Globus pallidus (tissue), 1 donor: ENCODE results near the gene RAET1L.
"Not testable (repeated sequence)": the region's sequence is repeated elsewhere in the genome, so short reads cannot be mapped to it uniquely, and the experiment has no call there.

Experiments
- DNase-seq: peaks from one replicate; pipeline ENCODE4 v3.0.0-alpha.2; 2015; ENCODE audit warnings: low spot score

Gene RAET1L

DNA sequence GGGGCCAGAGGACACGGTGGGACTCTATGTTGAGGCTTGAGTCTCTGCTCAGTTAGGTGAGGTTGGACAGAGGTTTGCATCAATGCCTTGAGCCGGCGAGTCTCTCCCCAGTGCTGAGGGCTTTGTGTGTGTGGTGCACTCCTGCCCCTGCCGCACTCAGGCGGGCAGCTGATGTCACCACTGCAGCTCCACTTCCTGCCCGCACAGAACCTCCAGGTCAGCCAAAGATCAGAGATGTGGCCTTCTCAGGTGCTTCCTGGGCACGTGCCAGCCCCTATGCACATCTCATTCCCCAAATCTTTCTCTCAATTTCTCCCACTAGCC lies 33.9 kb downstream of the RAET1L start:
- not testable (repeated sequence) for DNase-seq

DNA sequence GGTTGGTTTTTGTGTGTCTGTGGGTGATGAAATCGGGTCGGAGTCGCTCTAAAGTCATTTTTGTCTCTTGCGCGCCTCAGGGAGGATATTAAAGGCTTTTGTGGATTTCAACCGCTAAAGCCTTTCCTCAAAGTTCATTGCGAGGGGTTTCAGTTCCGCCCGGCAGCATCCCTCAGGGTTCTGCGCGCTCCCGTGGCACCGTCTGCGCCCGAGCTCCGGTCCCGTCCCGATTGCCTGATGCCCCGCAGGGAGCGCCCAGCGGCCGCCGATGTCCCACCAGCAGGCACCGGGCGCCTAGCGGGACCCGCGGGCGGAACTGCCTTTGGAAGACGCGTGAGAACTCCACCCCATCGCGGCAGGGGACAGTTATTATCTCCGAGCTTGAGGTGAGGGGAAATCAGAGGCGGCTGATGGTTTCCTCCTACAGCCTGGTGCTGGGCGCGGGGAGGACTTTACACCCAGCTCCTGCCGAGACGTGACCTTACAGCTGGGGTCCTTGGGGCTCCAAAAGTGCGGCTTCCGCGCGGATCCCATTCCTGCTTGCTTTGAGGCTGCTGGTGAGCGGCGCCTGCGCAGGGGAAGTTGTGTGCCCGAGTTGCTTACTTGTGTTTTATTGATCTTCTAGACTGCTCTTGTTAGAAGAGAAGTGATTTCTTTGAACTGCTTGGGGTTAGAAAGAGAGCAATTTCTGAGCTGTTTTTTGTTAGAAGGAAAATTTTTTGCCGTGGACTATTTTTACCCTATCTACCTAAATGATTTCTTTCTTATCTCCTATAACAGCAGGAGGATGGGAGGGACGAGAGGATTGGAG lies 34.5 kb downstream of the RAET1L start:
- no peak for DNase-seq

DNA sequence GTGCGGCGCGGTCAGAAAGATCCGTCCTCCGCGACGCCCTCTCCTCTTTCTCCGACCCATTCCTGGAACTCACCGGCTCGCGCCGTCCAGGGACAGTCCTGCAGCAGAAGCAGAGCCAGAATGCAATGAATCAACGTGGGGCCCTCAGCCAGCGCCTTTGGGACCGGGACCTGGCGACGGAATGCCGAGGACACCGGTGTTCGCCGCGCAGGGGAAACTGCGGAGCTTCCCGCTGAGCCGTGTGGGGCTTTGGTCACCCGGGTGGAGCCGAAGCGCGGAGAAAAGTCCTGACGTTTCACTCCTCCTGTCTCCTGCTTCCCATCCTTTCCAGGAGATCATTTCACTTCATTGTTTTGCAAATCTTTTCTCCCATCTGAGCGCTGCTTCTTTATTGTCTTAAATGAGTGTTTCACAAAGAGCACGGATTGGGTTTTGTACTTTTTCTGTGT lies 35.1 kb downstream of the RAET1L start:
- DNase-seq = no peak

DNA sequence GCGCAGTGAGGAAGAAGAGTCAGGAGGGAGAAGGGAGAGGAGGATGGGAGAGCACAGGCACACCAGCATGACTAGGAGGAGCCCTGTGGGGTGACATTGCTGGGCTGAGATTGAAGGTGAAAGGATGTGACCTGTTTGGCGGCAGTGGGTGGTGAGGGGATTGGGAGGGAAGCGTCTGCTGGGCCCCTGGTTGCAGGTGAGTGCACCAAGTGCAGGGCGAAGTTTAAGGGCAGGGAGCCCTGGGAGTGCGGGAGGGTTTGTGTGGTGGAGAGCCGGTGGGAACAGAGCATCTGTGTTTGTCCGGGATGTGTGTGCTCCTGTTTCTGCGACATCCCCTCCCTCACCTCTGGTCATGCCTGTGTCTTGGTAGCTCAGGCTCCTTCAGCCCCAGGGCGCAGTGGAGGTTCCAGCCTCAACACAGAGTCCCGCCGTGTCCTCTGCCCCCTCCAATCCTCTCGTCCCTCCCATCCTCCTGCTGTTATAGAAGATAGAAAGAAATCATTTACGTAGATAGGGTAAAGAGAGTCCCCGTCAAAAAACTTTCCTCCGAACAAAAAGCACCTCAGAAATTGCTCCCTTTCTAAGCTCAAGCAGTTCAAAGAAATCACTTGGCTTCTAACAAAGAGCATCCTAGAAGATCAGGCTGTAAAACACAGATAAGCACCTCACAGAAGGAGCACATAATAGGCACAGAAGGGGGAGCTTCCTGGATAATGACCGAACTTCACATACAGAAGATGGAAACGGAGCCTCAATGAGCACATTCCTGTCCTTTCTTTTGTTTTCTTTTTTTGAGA lies 36.6 kb downstream of the RAET1L start:
- DNase-seq = no peak

DNA sequence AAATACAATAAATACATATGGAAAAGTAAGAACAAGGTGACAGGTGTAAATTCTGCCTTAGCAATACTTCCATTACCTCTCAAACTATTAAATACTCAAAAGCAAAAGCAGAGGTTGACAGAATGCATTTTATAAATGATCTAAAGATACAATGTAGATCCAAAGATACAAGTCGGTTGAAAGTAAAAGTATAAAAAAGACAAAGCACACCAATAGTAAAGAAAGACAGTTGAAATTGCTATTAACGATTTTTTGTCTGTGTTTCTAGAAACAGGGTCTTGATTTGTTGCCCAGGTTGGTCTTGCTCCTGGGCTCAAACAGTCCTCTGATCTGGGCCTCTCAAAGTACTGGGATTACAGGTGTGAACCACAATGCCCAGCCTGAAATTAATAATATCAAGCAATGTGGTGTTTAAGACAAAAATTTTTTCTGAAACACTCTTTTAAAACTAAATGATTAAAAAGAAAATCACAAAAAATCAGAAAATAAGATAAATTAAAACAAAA lies 37.7 kb downstream of the RAET1L start:
- DNase-seq = no peak

DNA sequence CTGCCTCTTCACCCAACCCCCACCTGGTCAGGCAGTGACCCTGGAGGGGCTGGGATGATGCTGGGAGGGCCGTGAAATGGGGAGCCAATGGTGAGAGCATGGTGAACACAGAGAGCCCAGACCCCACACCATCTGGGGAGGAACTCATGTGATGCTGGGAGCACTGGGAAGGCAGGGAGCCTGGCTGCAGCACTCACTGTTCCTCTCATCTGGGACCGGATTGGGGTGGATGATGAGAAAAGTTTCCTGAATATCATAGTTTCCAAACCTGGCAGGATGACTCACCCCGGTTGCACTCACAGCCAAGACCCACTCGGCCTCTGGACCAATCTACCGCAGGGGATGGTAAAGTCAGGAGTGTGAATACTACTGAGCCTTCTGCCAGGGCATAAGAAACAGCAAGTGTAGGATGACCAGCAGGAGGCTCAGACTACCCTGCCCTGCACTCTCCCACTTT lies 39.8 kb downstream of the RAET1L start:
- no peak for DNase-seq

DNA sequence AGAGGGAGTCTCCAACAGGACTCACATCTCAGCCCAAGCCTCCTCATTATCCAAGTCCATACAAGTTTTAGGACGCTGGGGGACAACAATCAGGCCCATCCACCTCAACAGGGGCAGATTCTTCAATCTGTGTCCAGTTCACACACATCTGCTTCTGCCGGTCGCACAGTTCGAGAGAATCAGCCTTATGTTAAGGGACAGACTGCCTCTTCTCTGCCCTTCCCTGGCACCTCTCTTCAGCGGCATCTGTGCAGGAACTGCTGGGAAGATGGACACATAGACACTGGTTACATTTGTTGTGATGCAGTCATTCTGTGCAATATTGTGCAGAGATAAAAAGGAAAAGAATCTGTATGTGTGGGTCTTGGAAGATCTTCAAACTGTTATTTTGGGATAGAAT lies 40.6 kb downstream of the RAET1L start:
- no peak for DNase-seq

DNA sequence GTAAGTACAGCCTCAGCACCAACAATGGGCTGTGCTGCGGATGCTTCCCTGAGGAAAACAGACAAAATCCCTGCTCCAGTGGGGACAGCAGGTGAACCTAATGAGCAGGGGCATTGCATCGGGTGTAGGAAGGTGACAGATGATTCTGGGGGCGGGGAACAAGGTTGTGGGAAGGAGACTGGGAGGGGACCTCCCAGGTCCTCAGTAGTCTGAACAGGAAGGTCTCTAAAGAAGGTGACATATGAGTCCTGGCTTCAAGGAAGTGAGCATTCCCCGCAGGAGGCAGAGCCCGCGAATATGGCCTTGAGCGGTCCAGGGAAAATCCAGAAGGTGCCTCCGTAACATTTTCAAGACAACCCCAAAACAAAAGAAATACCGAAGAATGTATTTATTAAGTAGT lies 42.2 kb downstream of the RAET1L start:
- DNase-seq = no peak

DNA sequence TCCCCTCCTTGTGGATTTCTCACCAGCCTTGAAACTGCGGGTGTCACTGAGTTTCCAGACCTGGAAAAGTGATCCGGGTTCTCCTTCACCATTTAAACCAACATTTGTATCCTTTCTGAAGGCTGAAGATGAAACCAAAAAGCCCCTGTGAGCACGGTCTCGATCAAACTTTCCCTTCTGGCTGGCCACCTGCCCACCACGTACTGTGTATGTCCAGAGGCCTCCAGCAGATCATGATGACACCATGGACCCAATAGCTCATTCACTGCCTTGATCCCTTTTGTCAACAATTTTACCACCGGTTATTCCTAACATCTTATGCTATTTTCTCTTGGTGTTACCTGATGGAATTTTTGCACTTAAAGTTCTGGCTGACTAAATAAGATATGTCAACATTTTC lies 46.0 kb downstream of the RAET1L start:
- DNase-seq = no peak

DNA sequence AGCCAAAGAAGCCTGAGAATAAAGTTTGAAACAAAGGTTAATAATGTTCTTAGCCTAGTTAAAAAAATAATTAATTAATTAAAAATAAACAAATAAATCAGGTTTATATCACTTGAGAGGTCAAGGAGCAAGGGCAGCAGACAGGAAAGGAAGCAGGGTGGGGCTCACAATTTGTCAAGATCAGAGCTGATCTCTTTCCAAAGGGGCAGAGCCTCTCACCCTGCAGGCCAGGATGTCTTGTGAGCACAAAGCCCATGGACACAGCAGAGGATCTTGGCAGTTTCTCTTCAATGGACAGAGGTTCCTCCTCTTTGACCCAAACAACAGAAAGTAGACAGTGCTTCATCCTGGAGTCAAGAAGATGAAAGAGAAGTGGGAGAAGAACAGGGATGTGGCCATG lies 46.7 kb downstream of the RAET1L start:
- DNase-seq = no peak

DNA sequence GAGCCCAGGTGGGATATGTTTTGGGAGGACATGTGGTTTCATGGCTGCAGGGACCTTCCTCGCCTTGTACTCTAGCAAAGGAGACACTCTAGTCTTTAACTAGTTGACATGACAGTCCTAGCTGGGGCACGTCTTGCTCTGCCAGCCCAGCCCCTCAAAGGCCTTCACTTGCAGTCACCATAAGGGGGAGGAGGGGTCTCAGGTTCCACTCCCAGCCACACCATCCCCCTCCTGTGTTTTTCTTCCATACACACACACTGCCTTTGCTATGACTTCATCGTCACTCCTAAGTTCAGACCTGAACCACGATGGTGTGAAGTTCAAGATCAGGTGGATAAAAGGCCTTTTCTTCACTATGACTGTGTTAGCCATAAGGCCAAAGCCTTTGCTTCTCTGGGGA lies 48.1 kb downstream of the RAET1L start:
- no peak for DNase-seq

DNA sequence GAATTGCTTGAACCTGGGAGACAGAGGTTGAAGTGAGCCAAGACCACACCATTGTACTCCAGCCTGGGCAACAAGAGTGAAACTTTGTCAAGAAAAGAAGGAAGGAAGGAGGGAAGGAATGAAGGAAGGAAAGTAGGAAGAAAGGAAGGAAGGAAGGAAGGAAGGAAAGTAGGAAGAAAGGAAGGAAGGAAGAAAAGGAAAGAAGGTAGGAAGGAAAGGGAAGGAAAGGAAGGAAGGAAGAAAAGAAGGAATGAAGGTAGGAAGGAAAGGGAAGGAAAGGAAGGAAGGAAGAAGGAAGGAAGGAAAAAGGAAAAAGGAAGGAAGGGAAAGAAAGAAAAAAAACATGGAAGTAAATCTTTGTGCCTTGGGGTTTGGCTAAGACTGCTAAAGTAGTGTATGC lies 49.9 kb downstream of the RAET1L start:
- no peak for DNase-seq

DNA sequence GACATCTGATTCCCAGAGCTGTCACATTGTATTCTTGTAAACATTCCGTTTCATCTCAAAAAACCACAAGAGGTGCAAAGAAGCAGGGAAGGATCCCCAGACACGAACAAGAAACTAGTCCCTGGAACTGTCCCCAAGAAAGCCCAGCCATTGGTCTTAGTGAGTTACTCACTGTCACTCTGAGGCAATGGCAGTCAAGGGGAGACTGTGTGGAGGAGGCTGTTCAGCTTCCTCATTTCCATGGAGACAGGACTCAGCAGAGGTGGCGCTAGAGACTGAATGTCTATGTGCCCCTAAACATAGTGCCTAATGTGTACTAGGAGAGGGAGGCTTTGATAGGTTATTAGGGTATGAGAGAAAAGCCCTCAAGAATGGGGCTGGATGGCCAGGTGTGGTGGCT lies 50.5 kb downstream of the RAET1L start:
- no peak for DNase-seq

DNA sequence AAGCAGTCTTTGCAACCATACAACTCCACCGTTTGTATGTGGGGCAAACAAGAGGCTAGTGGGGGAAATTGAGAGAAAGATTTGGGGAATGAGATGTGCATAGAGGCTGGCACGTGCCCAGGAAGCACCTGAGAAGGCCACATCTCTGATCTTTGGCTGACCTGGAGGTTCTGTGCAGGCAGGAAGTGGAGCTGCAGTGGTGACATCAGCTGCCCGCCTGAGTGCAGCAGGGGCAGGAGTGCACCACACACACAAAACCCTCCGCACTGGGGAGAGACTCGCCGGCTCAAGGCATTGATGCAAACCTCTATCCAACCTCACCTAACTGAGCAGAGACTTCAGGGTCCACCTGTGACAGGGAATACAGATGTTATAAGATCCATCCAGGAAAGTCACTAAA lies 50.9 kb downstream of the RAET1L start:
- DNase-seq = not testable (repeated sequence)

DNA sequence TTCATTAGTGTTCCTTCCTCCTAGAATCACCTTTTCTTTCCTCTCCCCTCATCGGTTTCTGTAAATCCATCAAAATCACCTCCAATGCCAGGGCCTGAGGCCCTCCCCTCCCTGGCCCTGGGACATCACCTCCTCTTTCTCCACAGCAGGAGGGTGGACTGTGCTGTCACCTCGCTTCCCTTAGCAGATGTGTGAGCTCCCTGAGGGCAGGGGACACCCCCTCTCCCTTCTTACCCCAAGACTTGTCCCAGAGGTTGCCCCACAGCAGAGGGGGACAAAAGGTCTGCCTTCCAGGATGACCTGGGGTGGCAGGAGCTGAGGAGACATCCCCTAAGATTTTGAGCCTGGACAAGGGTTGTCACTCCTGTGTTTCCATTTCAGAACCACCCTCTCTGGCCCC lies 55.7 kb downstream of the RAET1L start:
- no peak for DNase-seq

DNA sequence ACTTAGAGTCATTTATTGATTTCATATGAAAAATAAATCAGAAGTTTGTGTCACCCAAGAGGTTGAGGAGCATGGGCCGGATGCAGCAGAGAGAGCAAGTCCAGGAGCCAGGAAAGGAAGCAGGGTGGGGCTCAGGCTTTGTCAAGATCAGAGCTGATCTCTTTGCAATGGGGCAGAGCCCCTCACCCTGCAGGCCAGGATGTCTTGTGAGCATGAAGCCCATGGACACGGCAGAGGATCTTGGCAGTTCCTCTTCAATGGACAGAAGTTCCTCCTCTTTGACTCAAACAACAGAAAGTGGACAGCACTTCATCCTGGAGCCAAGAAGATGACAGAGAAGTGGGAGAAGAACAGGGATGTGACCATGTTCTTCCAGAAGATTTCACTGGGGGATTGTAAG lies 56.4 kb downstream of the RAET1L start:
- DNase-seq = not testable (repeated sequence)
